WTC11 (cell line): ENCODE measurements around the gene HFE.

Experiments
- CTCF ChIP-seq: fragments of 200-600 bp; IDR thresholded peaks from 2 replicates; pipeline ENCODE4 v1.8.0; 2022; ENCODE audit warnings: antibody characterized with exemption
- E2F1 ChIP-seq: sonication (generic); formaldehyde crosslinking; IDR thresholded peaks from 2 replicates; pipeline ENCODE4 v1.8.0; 2022; ENCODE audit warnings: mild to moderate bottlenecking, missing genetic modification reagents
- ELF4 ChIP-seq: sonication (generic); formaldehyde crosslinking; IDR thresholded peaks from 2 replicates; pipeline ENCODE4 v1.8.1; 2022; ENCODE audit warnings: low read depth, mild to moderate bottlenecking, moderate library complexity, missing genetic modification reagents
- FOXJ3 ChIP-seq: sonication (generic); formaldehyde crosslinking; IDR thresholded peaks from 2 replicates; pipeline ENCODE4 v1.9.0; 2021; ENCODE audit warnings: missing genetic modification reagents, mild to moderate bottlenecking, borderline replicate concordance
- FOXK1 ChIP-seq: sonication (generic); formaldehyde crosslinking; IDR thresholded peaks from 2 replicates; pipeline ENCODE4 v1.8.0; 2022; ENCODE audit warnings: mild to moderate bottlenecking, moderate library complexity, missing genetic modification reagents
- HMGXB4 ChIP-seq: sonication (generic); formaldehyde crosslinking; IDR thresholded peaks from 2 replicates; pipeline ENCODE4 v1.8.1; 2023; ENCODE audit warnings: mild to moderate bottlenecking, moderate library complexity, missing genetic modification reagents
- MAX ChIP-seq: sonication (generic); formaldehyde crosslinking; IDR thresholded peaks from 2 replicates; pipeline ENCODE4 v1.8.0; 2022; ENCODE audit warnings: mild to moderate bottlenecking, missing genetic modification reagents
- PRRX2 ChIP-seq: fragments of 250-450 bp; sonication (Bioruptor Pico); IDR thresholded peaks from 2 replicates; pipeline ENCODE4 v1.8.0; 2021; ENCODE audit warnings: mild to moderate bottlenecking
- USF1 ChIP-seq: sonication (generic); formaldehyde crosslinking; IDR thresholded peaks from 2 replicates; pipeline ENCODE4 v1.8.0; 2022; ENCODE audit warnings: mild to moderate bottlenecking, missing genetic modification reagents
- ZNF121 ChIP-seq: sonication (generic); formaldehyde crosslinking; IDR thresholded peaks from 2 replicates; pipeline ENCODE4 v1.8.0; 2023; ENCODE audit warnings: missing genetic modification reagents
- ZNF423 ChIP-seq: fragments of 250-450 bp; sonication (Bioruptor Pico); IDR thresholded peaks from 2 replicates; pipeline ENCODE4 v2.1.2; 2022; ENCODE audit warnings: mild to moderate bottlenecking, moderate library complexity

GRCh38 chr6:26043384-26044139, 43.7 kb upstream of the HFE start:
- TF ChIP-seq ZNF121 (CRISPR knock-in tag) (no peak), PRRX2 (no peak), CTCF (no peak), MAX (CRISPR knock-in tag) (no peak), FOXK1 (no peak), ZNF423 (CRISPR knock-in tag) (no peak), FOXJ3 (no peak), HMGXB4 (no peak), ELF4 (CRISPR knock-in tag) (no peak), USF1 (CRISPR knock-in tag) (no peak), E2F1 (CRISPR knock-in tag) (no peak)
